Subcutaneous preadipocyte (primary cell): ENCODE data around the gene RANGAP1. TPM values are rescaled to one million over a fixed set of nuclear protein-coding genes. Genes with fewer than 3 reads are reported as not detected.

ENCODE experiments used
- small RNA-seq: library from RNA; depleted of rRNA; stranded (forward); fragments of <200 nt; gene quantifications from one replicate; pipeline ENCODE3, GENCODE V24; 2012
- total RNA-seq: library from RNA; depleted of rRNA; stranded (reverse); fragments of >200 nt; gene quantifications from 2 replicates; pipeline ENCODE4 v1.2.3, GENCODE V29; 2012

RANGAP1 gene, protein sequence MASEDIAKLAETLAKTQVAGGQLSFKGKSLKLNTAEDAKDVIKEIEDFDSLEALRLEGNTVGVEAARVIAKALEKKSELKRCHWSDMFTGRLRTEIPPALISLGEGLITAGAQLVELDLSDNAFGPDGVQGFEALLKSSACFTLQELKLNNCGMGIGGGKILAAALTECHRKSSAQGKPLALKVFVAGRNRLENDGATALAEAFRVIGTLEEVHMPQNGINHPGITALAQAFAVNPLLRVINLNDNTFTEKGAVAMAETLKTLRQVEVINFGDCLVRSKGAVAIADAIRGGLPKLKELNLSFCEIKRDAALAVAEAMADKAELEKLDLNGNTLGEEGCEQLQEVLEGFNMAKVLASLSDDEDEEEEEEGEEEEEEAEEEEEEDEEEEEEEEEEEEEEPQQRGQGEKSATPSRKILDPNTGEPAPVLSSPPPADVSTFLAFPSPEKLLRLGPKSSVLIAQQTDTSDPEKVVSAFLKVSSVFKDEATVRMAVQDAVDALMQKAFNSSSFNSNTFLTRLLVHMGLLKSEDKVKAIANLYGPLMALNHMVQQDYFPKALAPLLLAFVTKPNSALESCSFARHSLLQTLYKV
- 53.6 and 93.2 TPM in 2 replicates for total RNA-seq

DNA sequence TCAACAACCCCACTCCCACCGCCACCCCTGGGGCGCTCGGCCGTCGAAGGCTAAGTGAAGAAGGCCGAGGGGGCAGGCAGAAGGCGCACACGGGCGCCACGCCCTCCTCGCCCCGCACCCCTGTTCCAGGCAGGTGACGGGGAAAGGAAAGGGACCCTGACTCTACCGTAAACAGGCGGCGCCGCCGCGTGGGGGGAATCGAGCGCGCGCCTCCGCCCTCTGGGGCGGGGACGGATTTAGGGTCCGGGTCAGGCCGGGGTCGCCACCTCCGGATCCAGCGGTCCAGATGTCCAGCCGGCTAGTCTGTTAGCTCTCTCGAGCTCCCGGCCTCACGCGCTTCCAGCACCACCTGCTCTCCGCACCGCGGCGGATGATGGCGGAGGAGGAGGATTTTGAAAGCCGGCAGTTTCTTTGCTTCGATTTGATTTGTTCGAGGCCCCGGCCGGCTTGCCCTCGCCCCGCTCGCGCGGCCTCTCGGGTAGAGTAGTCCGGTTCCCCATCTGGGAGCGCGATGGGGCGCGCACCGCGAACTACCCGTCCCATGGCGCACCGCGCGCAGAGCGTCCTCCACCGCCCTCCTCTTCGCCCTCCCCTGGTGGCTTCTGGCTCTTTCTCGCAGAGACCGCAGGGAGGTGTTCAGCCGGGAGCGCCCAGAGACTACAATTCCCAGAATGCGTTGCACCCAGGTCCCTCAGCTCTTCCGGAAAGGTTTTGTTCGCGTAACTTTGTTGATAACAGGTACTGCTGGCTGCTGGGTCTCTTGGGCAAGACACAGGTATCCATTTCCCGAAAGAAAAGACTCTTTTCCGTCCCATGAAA is at the start of gene RANGAP1:
RANGAP1 (minus strand) TSS at position 368 of the 819 bp plus-strand sequence. CDS start 5,143 bp downstream, outside the sequence.

DNA sequence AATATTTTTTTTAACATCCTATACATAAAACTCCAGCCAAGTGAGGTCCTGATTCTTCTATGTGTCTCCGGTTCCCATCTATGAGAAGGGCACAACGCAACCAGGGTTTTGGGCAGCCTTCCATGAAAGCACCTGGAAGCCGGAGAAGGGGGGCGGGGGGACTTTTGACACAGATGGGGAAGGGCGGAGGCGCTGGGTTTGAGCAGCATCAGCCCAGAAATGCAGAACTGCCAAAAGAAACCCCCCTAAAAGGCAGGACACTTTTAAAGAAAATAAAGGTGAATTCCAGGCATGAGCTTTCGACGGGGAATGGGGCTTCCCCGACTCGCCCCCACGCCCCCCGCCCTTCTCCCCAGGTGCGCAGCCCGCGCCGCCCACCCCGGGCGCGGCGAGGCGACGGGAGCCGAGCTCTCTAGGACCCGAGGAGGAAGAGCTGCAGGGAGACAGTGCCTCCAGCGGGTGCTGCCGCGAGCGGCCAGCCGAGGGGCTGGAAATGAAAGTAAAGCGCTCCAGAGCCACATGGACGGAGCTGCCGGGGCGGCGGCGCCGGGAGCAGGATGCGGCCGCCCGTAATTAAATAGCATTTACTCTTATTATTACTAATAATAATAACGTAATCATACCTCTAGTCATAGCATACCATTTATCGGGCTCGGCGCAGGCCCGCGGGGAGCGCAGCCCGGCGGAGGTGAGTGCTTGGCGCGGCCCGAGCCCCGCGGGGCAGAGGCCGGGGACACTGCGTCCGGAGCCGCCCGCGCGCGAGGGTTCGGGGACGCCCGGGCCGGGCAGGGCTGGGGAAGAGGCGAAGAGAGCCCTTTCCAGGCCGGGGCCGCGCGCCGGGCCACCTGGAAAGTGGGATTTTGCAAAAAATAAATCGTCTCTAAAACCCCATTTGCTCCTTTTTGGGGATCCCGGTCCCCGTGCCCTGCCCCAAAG is 15.4 kb upstream of the RANGAP1 start, which contains the start of gene ZC3H7B:
ZC3H7B (plus strand) TSS at position 441 of the 936 bp plus-strand sequence. CDS start 19,136 bp downstream, outside the sequence.

DNA sequence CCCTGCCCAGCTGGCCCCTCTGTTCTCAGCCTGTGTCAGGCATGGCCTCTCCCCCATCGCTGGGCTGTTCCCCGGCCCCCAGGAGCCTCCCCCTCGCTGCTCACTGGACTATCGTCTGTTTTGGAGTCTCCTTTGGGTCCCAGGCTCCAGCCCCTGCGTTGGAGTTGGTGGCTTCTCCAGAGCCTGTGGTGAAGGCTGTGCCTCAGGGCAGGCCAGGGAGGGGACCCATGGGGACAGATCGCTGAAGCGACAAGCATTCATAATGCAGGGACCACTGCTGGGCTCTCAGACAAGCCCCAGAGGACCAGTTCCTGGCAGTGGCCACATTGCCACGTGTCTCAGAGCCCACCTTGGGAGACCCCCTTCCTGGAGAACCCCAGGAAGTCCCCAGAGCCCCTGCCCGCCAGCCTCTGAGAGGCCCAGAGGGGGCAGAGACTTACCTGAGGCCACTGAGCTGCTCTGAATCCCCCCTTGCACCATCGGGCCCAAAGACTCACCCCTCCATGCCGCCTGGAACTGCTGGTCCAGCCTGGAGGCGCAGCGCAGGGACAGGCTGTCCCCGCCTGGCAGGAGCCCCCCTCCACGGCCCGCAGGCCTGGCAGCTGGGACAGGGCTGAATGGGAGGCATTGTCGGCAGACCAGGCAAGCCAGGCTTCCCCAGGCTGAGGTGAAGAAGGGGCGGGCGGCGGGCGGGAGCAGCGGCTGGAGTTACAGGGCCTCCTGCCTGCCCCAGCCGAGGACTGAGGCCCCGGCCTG is 45.4 kb downstream of the RANGAP1 start, which contains the start of gene CHADL:
CHADL (minus strand) TSS at position 555 of the 756 bp plus-strand sequence; CDS start at position 505, 50 bp downstream.

DNA sequence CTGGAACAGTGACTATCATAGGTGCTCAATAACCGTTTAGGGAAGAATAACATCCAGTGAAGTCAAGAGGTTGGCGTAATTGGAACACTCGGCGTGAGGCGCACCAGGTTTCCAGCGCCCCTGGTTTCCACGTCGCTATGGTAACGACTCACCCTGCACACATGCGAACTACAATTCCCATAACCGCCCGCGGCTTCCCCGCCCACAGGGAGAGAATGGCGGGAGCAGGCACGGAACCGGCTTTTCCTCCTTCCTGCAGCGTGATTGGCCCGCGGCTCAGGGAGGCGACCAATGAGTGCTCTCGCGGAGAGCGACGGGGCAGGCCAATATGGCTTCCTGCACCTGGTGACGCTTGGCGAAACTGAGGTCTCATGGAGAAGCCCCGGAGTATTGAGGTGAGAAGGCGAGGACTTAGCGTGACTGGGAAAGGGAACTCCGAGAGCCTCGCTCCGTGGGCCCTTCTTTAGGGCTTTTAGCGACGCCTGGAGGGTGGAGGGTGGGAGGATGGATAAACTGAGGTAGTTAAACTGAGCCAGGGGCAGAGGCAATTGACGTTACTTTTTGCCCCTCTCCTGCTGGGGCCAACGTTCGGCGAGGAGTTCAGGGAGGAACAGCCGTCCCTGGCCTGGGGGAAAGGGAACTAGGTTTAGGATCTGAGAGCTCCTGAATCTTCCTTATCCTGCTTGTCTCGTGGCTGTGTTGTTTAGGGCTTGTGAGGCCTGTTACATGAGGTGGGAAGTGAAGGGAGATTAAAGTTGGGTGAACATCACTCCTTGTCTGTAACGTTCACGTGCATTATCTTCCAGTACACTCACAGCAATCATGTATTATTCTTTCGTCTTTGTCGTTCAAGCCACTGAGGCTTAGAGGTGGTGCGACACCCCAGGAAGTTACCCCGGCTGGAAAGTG is 80.7 kb downstream of the RANGAP1 start, which contains the start of gene L3MBTL2:
L3MBTL2 (plus strand) TSS at position 321 of the 909 bp plus-strand sequence; CDS start at position 372, 51 bp downstream.

Small RNA genes within 50 kb of the gene (small RNA-seq; reads per million reads assigned to genes)
- gene MIR6889: not detected

Other genes with a start within 250 kb of the RANGAP1 start
- gene EP300, start 193.6 kb downstream of the RANGAP1 start, total RNA-seq: 38.2 and 64.9 TPM in 2 replicates
- 19.1 and 22.1 TPM in 2 replicates for gene L3MBTL2, start 80.9 kb downstream of the RANGAP1 start, total RNA-seq
- gene CHADL, start 45.3 kb downstream of the RANGAP1 start, total RNA-seq: 0.37 and 0.59 TPM in 2 replicates
- gene ZC3H7B, start 15.3 kb upstream of the RANGAP1 start, total RNA-seq: 27.2 and 37.7 TPM in 2 replicates
- 3.7 and 4.4 TPM in 2 replicates for gene TEF, start 95.8 kb upstream of the RANGAP1 start, total RNA-seq
- 28.7 and 35.8 TPM in 2 replicates for gene TOB2, start 160.6 kb upstream of the RANGAP1 start, total RNA-seq
- gene PHF5A, start 182.5 kb upstream of the RANGAP1 start, total RNA-seq: 43.0 and 45.9 TPM in 2 replicates
- gene ACO2, start 182.9 kb upstream of the RANGAP1 start, total RNA-seq: 69.4 and 82.9 TPM in 2 replicates